Peyer's patch (tissue), 4 donors: Measurements from ENCODE around the gene RAB24.

Experiments used
- POLR2A ChIP-seq, 2 donors: fragments of 450-650 bp; IDR thresholded peaks; one replicate each; pipeline ENCODE4 v1.5.1; 2017; ENCODE audit warnings: antibody characterized with exemption in 2 of 2, mild to moderate bottlenecking in 2 of 2, moderate library complexity in 2 of 2
- TF ChIP-seq, protein P1 (sequence below), 6 experiments: fragments of 450-650 bp in 4 of 6; fragments of 200-600 bp in 2 of 6; sonication (generic) in 1 of 6; IDR thresholded peaks; one replicate each; pipeline ENCODE4 v1.5.1; 2017 to 2019; ENCODE audit warnings: antibody characterized with exemption in 6 of 6, mild to moderate bottlenecking in 3 of 6, moderate library complexity in 1 of 6

DNA sequence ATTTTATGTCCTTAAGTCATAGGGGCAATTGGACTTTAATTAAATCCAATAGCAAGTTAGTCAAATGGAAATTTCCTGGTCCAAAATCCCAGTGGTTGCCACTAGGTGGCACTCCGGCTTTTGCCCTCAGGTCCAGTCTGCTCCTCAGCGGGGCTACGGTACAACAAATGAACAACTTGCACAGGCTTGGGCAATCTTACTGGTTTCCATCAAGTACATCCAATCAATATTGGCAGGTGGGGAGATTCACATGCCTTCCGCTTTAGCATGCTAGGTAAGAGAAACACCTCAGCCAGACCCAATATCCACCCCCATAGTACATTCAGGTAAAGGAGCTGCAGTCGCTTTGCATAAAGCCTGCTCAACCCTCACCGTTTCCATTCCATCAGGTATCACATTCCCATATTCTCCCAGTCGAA lies 14.4 kb upstream of the RAB24 start:
- TF ChIP-seq, protein P1, sequence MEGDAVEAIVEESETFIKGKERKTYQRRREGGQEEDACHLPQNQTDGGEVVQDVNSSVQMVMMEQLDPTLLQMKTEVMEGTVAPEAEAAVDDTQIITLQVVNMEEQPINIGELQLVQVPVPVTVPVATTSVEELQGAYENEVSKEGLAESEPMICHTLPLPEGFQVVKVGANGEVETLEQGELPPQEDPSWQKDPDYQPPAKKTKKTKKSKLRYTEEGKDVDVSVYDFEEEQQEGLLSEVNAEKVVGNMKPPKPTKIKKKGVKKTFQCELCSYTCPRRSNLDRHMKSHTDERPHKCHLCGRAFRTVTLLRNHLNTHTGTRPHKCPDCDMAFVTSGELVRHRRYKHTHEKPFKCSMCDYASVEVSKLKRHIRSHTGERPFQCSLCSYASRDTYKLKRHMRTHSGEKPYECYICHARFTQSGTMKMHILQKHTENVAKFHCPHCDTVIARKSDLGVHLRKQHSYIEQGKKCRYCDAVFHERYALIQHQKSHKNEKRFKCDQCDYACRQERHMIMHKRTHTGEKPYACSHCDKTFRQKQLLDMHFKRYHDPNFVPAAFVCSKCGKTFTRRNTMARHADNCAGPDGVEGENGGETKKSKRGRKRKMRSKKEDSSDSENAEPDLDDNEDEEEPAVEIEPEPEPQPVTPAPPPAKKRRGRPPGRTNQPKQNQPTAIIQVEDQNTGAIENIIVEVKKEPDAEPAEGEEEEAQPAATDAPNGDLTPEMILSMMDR (IDR thresholded peaks at IDR 0.05): peak; percentile 82 to 93 (median 88)
- no peak for TF ChIP-seq POLR2A (IDR thresholded peaks at IDR 0.05)
